Measurements from ENCODE around the gene MYO18A.
"Not testable (repeated sequence)": the region's sequence is repeated elsewhere in the genome, so short reads cannot be mapped to it uniquely, and the experiment has no call there.

MYO18A gene

DNA sequence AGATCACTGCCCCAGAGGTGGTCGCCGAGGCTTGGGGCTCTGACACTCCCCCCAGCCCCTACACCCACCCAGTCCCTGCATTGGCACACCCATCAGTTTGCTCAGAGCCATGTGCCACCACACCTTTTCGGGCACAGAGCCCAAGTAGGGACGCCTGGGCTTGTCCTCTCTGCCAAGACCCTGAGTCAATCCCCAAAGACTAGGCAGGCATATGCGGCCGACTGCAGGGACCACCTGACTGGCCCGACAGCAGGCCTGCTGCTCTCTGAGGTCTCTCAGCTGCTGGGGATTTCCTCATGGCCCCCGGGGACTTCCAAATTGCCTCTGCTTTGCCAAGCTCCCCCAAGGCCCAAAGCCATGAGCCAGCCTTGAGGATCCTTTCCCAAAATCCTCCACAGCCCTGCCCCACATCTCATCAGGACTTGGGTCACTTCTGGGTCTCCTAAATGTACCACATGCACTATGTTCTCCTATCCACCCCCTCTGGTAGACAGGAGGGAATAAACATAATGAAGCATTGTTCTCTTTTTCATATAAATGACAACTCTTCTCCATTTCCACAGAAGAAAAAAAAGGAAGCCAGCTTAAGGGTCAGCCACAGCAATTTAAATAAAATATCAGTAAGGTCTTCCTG lies 30.6 kb downstream of the MYO18A start:
- no peaks in the 10 kb centered on the region for H3K27me3 Mint-ChIP-seq
- no peaks in the 10 kb centered on the region for H3K36me3 Mint-ChIP-seq (ENCODE audit: low read depth)
- H3K4me1 Mint-ChIP-seq (ENCODE audit: low read depth), result peaks cover 64% of the 10 kb centered on the region
- no peaks in the 10 kb centered on the region for H3K9me3 Mint-ChIP-seq
- peak overlapping the region; percentile 81 for H3K4me3 Mint-ChIP-seq
- H3K27ac Mint-ChIP-seq, result peak overlapping the region; percentile 87

DNA sequence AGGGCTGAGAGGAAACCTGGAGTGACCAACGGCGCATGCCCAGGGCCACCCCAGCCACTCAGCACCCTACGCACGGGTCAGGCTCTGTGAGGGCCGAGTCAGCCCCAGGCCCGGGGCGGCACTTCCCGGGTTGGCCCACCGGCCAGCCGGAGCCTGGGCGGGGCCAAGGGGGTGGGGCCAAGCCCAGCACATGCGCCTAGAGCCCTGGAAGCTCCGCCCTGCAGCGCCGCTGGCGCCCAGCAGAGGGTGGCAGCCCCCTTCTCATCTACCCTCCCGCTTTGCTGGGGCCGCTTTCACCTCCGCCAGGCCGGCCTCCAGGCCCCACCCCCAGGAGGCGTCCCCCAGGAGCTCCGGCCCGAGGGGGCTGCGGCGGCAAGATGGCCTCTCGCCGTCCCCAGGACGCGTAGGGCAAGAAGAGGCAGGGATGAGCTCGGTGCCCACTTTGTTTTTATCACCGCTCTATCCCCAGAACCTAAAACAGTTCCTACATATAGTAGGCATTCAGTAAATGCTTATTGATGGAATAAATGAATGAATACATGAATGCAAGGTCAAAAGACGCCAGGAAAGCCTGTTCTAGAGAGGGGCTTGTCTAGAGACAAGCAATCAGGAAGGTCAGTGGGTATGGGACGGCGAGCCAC lies 31.3 kb downstream of the MYO18A start:
- H3K27ac Mint-ChIP-seq, result peak overlapping the region; percentile 87
- no peaks in the 10 kb centered on the region for H3K36me3 Mint-ChIP-seq (ENCODE audit: low read depth)
- H3K4me1 Mint-ChIP-seq (ENCODE audit: low read depth), result peaks cover 62% of the 10 kb centered on the region
- no peaks in the 10 kb centered on the region for H3K27me3 Mint-ChIP-seq
- peak overlapping the region; percentile 81 for H3K4me3 Mint-ChIP-seq
- no peaks in the 10 kb centered on the region for H3K9me3 Mint-ChIP-seq

DNA sequence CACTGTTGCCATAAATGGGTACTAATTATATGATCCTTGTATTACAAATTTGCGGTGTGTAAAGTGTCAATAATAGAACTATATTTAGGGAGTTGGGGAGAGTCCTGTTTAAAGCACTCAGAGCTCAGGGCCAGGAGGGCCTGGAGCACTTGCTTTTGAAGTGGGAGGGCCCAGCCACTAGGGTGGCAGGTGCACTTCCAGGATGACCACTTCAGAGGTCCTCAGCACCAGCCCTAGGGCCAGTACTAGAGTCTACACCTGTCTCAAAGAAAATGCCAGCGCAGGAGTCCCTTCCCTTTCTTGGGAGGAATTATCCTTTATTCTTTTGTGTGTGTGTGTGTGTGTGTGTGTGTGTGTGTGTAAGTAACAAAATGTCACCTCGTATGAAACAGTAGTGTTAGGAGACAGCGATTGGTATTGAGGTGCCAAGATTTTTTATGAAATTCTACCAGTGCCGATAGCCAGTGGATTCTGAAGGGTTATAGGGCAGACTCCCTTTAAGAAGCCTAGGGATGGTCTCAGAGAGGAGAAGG lies 31.9 kb downstream of the MYO18A start:
- Mint-ChIP-seq H3K27me3 (no peaks in the 10 kb centered on the region), H3K4me1 (ENCODE audit: low read depth) (peaks cover 64% of the 10 kb centered on the region), H3K9me3 (no peaks in the 10 kb centered on the region), H3K27ac (peak overlapping the region; percentile 83), H3K36me3 (ENCODE audit: low read depth) (no peaks in the 10 kb centered on the region), H3K4me3 (peak overlapping the region; percentile 57)

DNA sequence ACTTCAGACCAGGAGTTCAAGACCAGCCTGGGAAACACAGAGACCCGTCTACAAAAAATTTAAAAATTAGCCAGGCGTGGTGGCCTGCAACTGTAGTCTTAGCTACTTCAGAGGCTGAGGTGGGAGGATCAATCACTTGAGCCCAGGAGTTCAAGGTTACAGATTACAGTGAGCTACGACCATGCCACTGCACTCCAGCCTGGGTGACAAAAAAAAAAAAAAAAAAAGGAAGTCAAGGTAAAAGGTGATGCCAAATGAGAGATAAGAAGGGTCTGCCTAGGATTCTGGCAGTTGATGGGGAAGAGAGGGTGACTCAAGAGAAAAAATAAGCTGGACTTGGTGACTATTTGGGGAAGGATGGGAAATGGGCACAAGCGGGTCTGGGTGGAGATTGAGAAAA lies 32.5 kb downstream of the MYO18A start:
- H3K27ac Mint-ChIP-seq, result peak overlapping the region; percentile 64
- H3K36me3 Mint-ChIP-seq (ENCODE audit: low read depth), result no peaks in the 10 kb centered on the region
- no peaks in the 10 kb centered on the region for H3K27me3 Mint-ChIP-seq
- no peak overlapping the region for H3K4me3 Mint-ChIP-seq
- H3K9me3 Mint-ChIP-seq, result no peaks in the 10 kb centered on the region
- H3K4me1 Mint-ChIP-seq (ENCODE audit: low read depth), result peaks cover 68% of the 10 kb centered on the region

DNA sequence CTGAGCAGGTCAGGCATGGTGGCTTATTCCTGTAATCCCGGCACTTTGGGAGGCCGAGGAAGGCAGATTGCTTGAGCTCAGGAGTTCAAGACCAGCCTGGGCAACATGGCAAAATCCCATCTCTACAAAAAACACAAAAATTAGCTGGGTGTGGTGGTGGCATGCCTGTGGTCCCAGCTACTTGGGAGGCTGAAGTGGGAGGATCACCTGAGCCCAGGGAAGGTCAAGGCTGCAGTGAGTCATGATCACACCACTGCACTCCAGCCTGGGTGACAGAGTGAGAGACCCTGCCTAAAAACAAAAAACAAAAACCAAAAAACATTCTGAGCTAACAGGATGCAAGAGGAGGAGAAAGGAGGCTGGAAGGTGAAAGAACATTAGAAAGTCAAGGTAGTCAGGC lies 33.0 kb downstream of the MYO18A start:
- peaks cover 73% of the 10 kb centered on the region for H3K4me1 Mint-ChIP-seq (ENCODE audit: low read depth)

DNA sequence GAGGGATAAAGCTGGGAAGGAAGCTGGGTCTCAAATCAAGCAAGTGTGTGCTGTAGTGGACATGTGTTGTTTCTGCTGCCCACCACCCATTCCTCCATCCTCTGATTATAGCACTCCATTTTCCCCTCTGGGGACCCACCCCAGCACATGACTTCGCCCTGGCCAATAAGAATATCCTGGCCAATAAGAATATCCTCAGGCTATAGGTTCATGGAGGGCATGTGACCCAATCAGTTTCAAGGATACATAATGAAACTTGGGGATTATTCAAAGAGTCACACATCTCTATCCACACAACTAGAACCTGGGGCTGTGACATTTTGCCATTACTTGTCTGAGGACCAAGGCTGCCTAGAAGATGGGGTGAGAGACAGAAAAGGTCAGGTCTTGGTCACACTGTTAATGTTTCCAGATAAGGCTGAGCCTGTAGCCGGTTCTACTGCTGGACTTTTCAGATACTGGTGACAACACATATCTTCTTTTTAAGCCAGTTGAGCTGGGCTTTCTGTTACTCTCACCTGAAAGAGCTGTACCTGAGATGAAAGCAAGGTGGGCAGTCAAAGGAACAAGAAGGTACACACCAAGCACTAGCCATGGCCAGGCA lies 33.7 kb downstream of the MYO18A start:
- Mint-ChIP-seq H3K27me3 (no peaks in the 10 kb centered on the region), H3K4me1 (ENCODE audit: low read depth) (peaks cover 78% of the 10 kb centered on the region), H3K4me3 (no peak overlapping the region), H3K9me3 (no peaks in the 10 kb centered on the region), H3K36me3 (ENCODE audit: low read depth) (no peaks in the 10 kb centered on the region), H3K27ac (peak overlapping the region; percentile 46)

More for the DNA sequence above, 33.0 kb downstream of the MYO18A start:
- not testable (repeated sequence) for H3K27me3 Mint-ChIP-seq; H3K9me3 Mint-ChIP-seq; H3K36me3 Mint-ChIP-seq (ENCODE audit: low read depth)
- peak overlapping the region; percentile 50 for H3K4me3 Mint-ChIP-seq
- H3K27ac Mint-ChIP-seq, result peak overlapping the region; percentile 93

DNA sequence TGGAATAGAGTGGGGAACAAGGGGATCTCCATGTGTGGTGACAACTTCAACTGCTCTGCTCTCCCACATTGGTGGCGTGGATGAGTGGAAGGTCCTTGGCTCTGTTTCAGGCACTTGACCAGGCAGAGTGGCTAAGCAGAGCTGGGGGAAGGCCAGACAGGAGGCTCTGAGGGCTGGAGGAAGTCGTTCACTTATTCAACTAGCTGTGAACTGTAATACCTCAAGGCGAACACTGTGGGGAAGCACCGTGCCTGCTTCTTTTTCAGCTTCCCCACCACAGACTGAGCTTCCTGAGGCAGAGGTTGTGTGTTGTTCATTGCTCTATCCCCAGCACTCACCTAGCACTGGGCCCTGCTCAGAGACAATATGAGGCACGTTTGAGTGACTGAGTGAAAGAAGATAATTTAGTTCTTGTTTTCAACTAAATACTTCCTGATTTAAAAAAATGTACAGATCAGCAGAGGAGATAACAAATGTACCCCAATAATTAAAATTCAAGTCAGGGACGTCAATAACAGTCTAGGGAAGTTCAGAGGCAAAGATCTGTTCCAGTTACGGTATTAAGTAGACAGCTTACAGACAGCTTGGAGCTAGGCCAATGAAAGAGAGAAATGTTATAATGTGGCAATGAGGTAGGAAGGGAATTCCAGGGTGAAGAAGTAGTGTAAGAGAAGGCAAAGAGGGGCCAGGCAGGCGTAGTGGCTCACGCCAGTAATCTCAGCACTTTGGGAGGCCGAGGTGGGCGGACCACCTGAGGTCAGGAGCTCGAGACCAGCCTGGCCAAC lies 34.7 kb downstream of the MYO18A start:
- H3K4me1 Mint-ChIP-seq (ENCODE audit: low read depth), result peaks cover 85% of the 10 kb centered on the region
- no peaks in the 10 kb centered on the region for H3K36me3 Mint-ChIP-seq (ENCODE audit: low read depth)
- H3K9me3 Mint-ChIP-seq, result no peaks in the 10 kb centered on the region
- no peaks in the 10 kb centered on the region for H3K27me3 Mint-ChIP-seq
- H3K27ac Mint-ChIP-seq, result peak overlapping the region; percentile 81
- H3K4me3 Mint-ChIP-seq, result no peak overlapping the region

DNA sequence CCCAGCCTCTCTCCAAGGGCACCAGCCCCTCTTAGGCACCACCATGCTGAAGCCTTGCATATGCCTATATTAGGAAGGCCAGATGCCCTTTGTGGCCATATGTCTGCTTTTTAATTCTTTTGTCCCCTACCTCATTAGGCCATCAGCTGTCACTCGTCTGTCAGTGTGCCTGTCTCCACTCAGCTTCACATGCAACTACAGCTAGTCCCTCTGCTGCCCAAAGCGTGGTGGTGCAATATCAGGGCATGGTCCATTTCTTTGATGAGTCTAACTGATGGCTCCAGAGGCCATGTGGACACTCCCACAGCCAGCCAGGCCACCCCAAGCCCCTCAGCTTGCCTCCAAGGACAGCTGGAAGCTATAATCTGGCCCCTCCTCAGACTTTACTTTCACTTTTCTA lies 36.3 kb downstream of the MYO18A start:
- peak overlapping the region; percentile 7 for H3K27ac Mint-ChIP-seq
- H3K4me3 Mint-ChIP-seq, result no peak overlapping the region
- no peaks in the 10 kb centered on the region for H3K36me3 Mint-ChIP-seq (ENCODE audit: low read depth)
- no peaks in the 10 kb centered on the region for H3K9me3 Mint-ChIP-seq
- peaks cover 80% of the 10 kb centered on the region for H3K4me1 Mint-ChIP-seq (ENCODE audit: low read depth)
- no peaks in the 10 kb centered on the region for H3K27me3 Mint-ChIP-seq

DNA sequence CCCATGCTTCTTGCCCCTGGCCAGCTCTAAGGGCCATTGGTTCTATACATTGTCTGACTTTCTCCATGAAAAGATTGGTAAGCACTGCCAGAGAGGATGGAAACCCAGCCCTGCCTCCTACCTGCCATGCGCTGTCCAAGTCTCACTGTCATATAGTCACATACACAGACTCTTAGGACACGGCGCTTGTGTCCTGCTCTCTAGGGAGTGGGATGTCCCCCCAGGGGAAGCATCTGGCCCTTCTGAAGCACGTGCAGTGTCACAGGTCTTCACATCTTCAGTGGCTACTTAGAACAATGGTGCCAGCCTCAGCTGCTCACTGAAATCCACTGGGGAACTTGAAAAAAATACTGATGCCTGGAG lies 38.7 kb downstream of the MYO18A start:
- Mint-ChIP-seq H3K4me1 (ENCODE audit: low read depth) (peaks cover 82% of the 10 kb centered on the region), H3K9me3 (no peaks in the 10 kb centered on the region), H3K4me3 (peak overlapping the region; percentile 94), H3K27ac (peak overlapping the region; percentile 94), H3K36me3 (ENCODE audit: low read depth) (no peaks in the 10 kb centered on the region), H3K27me3 (no peaks in the 10 kb centered on the region)

DNA sequence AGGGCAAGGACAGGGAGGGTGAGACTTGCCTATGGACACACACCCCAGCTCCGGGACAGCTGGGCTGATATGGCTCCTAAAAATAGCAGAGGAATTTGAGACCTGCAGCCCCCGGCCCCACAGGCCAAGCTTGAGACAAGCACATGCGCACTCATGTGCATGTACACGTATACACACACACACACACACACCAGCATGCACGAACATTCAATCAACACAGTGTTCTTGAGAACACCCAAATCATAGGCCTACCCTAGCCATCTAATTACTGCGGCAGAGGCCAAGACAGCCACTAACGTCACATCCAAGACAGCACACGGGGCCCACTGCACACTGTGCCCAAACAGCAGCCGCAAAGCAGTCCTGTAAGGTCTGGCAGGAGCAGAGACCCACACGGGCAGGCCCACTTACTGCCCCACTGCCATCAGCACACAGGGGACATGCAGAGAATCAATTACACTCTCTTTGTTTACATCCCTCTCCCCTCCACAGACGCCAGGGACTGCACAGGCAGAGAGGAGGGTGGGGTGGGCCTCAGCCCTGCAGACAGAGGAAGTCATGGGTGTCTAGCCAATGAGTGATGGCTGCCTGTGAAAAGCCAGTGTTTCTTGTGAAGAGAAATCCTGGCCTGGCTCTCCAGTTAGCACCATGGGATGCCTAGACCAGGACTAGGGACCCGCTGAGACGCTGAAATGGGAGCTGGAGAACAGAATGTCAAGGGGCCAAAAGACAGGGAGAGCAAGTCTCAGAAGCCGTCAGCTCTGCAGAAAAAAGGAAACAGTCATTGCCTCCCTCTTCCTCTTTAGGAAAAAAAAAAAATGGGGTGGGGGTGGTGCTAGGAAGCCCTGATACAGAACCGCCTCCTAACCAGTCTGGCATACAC lies 39.3 kb downstream of the MYO18A start:
- H3K4me1 Mint-ChIP-seq (ENCODE audit: low read depth), result peaks cover 82% of the 10 kb centered on the region
- H3K27ac Mint-ChIP-seq, result peak overlapping the region; percentile 94
- H3K9me3 Mint-ChIP-seq, result no peaks in the 10 kb centered on the region
- H3K36me3 Mint-ChIP-seq (ENCODE audit: low read depth), result no peaks in the 10 kb centered on the region
- no peaks in the 10 kb centered on the region for H3K27me3 Mint-ChIP-seq
- H3K4me3 Mint-ChIP-seq, result peak overlapping the region; percentile 94

DNA sequence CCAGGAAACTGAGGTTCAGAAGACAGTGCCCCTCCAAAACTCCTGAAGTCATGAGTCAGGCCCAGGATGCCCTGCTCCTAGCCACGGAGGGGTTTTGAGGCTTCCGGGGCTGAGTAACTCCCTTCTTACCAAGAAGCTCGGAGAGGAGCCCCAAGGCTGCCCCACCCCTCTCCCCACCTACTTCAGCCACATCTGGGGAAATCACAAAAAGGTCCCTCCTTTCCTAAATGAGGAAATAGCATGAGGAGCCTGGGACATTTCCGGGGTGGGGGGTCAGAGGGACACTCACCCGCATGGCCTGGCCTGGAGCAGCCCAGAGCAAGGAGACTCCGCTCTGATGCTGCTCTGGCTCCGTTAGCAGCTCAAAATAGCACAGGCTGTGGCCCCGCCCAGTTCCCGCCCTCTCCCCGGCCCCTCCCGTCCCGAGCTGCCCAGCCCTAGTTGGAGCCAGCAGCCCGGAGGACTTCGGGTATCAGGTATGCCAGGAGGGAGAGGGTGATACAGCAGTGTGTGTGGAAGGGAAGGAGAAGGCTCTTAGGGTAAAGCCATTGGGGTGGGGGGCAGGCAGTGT lies 40.1 kb downstream of the MYO18A start:
- Mint-ChIP-seq H3K27me3 (no peaks in the 10 kb centered on the region), H3K4me3 (peak overlapping the region; percentile 94), H3K36me3 (ENCODE audit: low read depth) (no peaks in the 10 kb centered on the region), H3K4me1 (ENCODE audit: low read depth) (peaks cover 82% of the 10 kb centered on the region), H3K27ac (peak overlapping the region; percentile 94), H3K9me3 (no peaks in the 10 kb centered on the region)

DNA sequence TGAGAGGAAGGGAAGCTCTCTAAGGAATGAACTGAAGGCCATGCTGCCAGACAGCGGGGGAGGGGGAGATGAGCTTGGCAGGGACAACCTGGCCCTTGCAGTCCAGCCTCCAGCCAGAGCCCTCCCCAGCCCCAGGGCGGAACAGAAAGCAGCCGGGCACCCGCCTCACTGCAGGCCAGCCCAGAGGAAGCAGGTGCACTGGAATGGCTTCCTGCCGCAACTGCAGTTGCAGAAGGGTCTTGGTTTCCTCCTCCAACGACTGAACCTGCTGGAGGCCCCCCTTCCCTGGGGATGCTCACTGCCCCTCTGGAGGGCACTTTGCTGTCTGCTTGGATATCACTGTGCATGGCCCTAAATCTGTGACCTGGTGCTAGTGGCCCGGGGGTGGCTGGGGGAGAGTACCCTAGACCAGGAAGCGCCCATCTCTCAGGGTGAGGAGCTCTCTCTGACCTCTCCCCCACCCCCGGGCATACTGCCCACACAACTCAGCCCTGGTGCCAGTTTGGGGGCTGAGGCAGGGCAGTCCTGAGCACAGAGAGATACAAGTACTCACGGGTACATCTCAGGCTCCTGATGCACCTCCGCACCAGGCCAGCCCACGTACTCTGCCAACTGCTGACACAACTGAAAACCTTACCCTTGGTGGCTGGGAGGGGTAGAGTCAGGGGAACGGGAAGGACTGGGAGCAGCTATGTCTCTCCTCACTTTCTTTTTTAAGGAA lies 41.1 kb downstream of the MYO18A start:
- Mint-ChIP-seq H3K36me3 (ENCODE audit: low read depth) (no peaks in the 10 kb centered on the region), H3K27ac (peak overlapping the region; percentile 94), H3K9me3 (no peaks in the 10 kb centered on the region), H3K27me3 (no peaks in the 10 kb centered on the region), H3K4me1 (ENCODE audit: low read depth) (peaks cover 78% of the 10 kb centered on the region), H3K4me3 (peak overlapping the region; percentile 94)

DNA sequence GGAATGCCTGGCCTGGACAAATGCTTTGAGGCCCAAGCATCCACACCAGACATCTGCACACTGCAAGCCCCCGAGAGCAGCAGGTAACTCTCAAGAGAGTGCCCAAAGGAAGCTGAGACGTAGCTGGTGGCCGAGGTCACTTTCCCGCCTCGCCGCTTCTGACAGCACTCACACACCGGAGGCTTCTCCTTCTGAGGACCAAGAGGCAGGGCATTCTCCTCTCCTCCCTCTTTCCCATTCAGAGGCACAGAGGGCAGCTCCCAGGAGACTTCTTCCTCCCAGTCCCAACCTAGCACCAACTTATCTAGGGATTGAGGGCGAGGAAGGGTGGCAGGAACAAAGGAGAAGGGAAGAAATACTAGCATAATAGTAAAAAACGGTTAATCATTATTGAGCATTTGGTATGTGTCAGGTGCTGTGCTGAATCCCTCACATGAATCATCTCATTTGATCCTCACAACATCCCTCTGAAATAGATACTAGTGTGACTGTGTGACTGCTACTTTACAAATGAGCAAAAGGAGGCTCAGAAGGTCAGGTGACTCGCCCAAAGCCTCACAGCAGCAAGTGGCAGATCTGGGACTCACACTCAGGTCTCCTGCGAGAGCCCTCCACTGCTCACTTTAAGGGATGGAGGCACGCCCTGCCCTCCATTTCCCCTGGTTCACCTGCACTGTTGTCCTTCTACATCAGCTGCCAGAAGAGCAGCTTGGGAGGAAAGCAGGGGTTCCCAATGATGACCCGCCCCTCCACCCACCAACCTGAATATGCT lies 41.8 kb downstream of the MYO18A start:
- no peaks in the 10 kb centered on the region for H3K9me3 Mint-ChIP-seq
- H3K4me3 Mint-ChIP-seq, result peak overlapping the region; percentile 94
- H3K36me3 Mint-ChIP-seq (ENCODE audit: low read depth), result no peaks in the 10 kb centered on the region
- peak overlapping the region; percentile 94 for H3K27ac Mint-ChIP-seq
- H3K4me1 Mint-ChIP-seq (ENCODE audit: low read depth), result peaks cover 76% of the 10 kb centered on the region
- no peaks in the 10 kb centered on the region for H3K27me3 Mint-ChIP-seq

All from stimulated activated naive CD8-positive, alpha-beta T cell treated with anti-CD3 and anti-CD28 coated beads, Interleukin-15, Interleukin-2, amounts not matched to agents 100 ng/mL and 50 ng/mL, for 24 hours (primary cell).